ENCODE data around the gene CLEC4D. TPM values are rescaled to one million over a fixed set of nuclear protein-coding genes. Genes with fewer than 3 reads are reported as not detected.
"Not testable (repeated sequence)": the region's sequence is repeated elsewhere in the genome, so short reads cannot be mapped to it uniquely, and the experiment has no call there.

Gene CLEC4D
- polyA plus RNA-seq, 2 of the 4 experiments (the other 2 are of a cell fraction): not detected

GRCh38 chr12:8562310-8562709 lies 49.0 kb downstream of the CLEC4D start (continued):
- no peak for TF ChIP-seq PBX3 (IDR thresholded peaks at IDR 0.05)
- TF ChIP-seq CHD2 (IDR thresholded peaks at IDR 0.05; ENCODE audit: low read length, partially characterized antibody): no peak
- TF ChIP-seq MAFK (IDR thresholded peaks at IDR 0.05; ENCODE audit: partially characterized antibody): no peak
- no peak for TF ChIP-seq NPAS2 (CRISPR knock-in tag; IDR thresholded peaks at IDR 0.05; ENCODE audit: borderline replicate concordance)
- TF ChIP-seq CBX2 (IDR thresholded peaks at IDR 0.05; ENCODE audit: borderline replicate concordance, low read depth): no peak

- ATAC-seq (no peak), FAIRE-seq (no peak), DNase-seq (ENCODE audit: low read depth in 1 of 2, low spot score in 1 of 2) (no peak)
- Histone ChIP-seq H3K9me3 (peaks cover 2% of the 10 kb centered on the region; the same call in 1 of the 3 replicates), H3K27ac (no peak overlapping the region), H3K4me2 (no peak overlapping the region), H3K4me1 (no peaks in the 10 kb centered on the region), H3K4me3 (no peak overlapping the region)
- WGBS (ENCODE audit: missing lambda C conversion rate): 47% methylated on average over 3 of the region's 3 CpGs
- POLR2A ChIA-PET: no interaction called here
- TF ChIP-seq NR3C1 (IDR thresholded peaks at IDR 0.05) (no peak), SMC3 (IDR thresholded peaks at IDR 0.05) (no peak), RCOR1 (IDR thresholded peaks at IDR 0.05; ENCODE audit: low read depth, low read length) (no peak), MYC (IDR thresholded peaks at IDR 0.05; ENCODE audit: borderline replicate concordance, low read length) (no peak), BCL3 (IDR thresholded peaks at IDR 0.05) (no peak), FOXS1 (CRISPR knock-in tag; IDR thresholded peaks at IDR 0.05) (no peak), JUNB (IDR thresholded peaks at IDR 0.05) (no peak), RAD21 (conservative IDR thresholded peaks at IDR 0.05 in 1 of 2, IDR thresholded peaks at IDR 0.05 in 1 of 2) (no peak), PBX3 (IDR thresholded peaks at IDR 0.05) (no peak), CBX2 (IDR thresholded peaks at IDR 0.05; ENCODE audit: borderline replicate concordance, low read depth) (no peak), HDAC2 (IDR thresholded peaks at IDR 0.05) (no peak), ZSCAN20 (CRISPR knock-in tag; IDR thresholded peaks at IDR 0.05) (no peak)
- CTCF ChIA-PET: interaction anchor here (0.6 to 1.4 kb wide), 2 partner anchors 19 to 327 kb away, joined by 3 to 8 read pairs; no protein-coding TSS in a partner anchor
Measured at GRCh38 chr12:8563356-8563755, 50.1 kb downstream of the CLEC4D start.

- ATAC-seq (no peak), DNase-seq (ENCODE audit: low read depth in 1 of 2, low spot score in 1 of 2) (no peak), FAIRE-seq (no peak)
- ChIA-PET POLR2A (no interaction called here), CTCF (interaction anchor here (0.6 kb wide), 1 partner anchor 20 kb away, joined by 3 read pairs; no protein-coding TSS in a partner anchor)
- 36% methylated on average over 22 of the region's 22 CpGs for WGBS (ENCODE audit: missing lambda C conversion rate)
- H3K4me2 ChIP-seq: no peak overlapping the region
- H3K4me1 ChIP-seq: no peaks in the 10 kb centered on the region
- no peak overlapping the region for H3K27ac ChIP-seq
- peak; percentile 7 for TF ChIP-seq MAFK (IDR thresholded peaks at IDR 0.05; ENCODE audit: partially characterized antibody)
- TF ChIP-seq SREBF2 (IDR thresholded peaks at IDR 0.05): no peak
- H3K9me3 ChIP-seq: peaks cover 2% of the 10 kb centered on the region; the same call in 1 of the 3 replicates
- no peak overlapping the region for H3K4me3 ChIP-seq
Measured at GRCh38 chr12:8564656-8565055, 51.4 kb downstream of the CLEC4D start.

GRCh38 chr12:8566052-8566451 lies 52.7 kb downstream of the CLEC4D start:
- WGBS (ENCODE audit: missing lambda C conversion rate): 55% methylated on average over 2 of the region's 2 CpGs
- H3K4me2 ChIP-seq; H3K27ac ChIP-seq; DNase-seq (ENCODE audit: low read depth in 1 of 2, low spot score in 1 of 2); H3K9me3 ChIP-seq; POLR2A ChIA-PET; FAIRE-seq; ATAC-seq; H3K4me3 ChIP-seq; H3K4me1 ChIP-seq: not testable (repeated sequence)
- CTCF ChIA-PET: interaction anchor here (0.7 to 1.4 kb wide), 3 partner anchors 22 to 1232 kb away, joined by 3 to 5 read pairs (median 3); no protein-coding TSS in a partner anchor
